GM18511 (cell line): ENCODE data around the gene IGFBPL1.

Experiments
- ATAC-seq: cut with Tn5 transposase; IDR thresholded peaks from one replicate; pipeline ENCODE4 v1.9.1; 2021; ENCODE audit warnings: mild to moderate bottlenecking, moderate library complexity; ENCODE audit not compliant: unreplicated experiment

Gene IGFBPL1

GRCh38 chr9:38423973-38424843 is at the start of gene IGFBPL1:
TSS of gene IGFBPL1 (minus strand) at chr9:38424454. CDS start at chr9:38424424, 30 bp downstream.
- peak; percentile 62 for ATAC-seq

DNA sequence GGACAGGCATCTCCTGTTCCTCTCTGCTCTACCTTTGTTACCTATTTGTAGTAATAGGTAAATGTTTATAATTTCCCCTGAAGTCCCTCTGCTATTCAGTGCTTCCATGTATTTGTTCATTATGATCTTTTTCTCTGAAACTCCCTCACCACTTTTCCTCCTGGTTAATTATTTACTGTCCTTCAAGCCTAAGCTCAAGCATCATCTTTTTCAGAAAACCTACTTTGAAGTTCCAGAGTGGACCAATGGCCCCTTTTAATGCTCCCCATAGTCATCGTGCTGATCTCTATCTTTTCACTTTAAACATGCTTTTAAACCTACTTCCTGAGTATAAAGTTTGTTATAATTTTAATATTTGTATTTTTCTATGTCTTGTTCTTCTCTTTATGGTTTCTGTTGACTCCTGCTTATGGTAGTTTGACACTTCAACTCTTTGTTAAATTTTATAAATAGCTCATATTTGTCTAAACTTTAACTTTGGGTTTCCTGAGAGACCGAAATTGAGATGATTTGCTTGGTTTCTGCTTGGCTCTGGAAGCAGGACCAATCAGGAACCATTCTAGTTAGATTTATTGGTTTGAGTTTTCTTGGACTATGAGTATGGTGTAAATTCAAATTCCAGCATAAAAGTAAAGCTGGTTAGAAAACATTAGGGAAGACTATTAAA is 48.5 kb upstream of the IGFBPL1 start:
- ATAC-seq = peak; percentile 74

GRCh38 chr9:38467404-38467803 is 43.1 kb upstream of the IGFBPL1 start:
- ATAC-seq = peak; percentile 51

DNA sequence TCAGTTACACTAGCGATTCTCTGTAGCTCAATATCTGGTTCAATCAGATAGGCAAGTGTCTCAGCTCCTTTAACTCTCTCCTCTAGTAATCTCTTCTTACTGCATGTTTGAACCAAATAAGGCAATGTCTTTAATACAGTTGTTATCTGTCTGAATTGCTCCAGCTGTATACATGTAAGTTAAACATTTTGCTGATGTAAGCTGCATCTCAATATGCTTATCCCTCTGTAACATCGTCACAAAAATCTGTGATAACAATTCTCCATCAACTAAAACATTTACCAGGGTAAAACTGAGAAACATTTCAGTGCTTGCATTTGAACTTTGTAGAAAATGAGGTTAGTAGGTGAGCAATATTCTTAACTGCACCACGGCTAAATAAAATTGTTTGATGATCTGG is 29.6 kb upstream of the IGFBPL1 start:
- no peak for ATAC-seq

DNA sequence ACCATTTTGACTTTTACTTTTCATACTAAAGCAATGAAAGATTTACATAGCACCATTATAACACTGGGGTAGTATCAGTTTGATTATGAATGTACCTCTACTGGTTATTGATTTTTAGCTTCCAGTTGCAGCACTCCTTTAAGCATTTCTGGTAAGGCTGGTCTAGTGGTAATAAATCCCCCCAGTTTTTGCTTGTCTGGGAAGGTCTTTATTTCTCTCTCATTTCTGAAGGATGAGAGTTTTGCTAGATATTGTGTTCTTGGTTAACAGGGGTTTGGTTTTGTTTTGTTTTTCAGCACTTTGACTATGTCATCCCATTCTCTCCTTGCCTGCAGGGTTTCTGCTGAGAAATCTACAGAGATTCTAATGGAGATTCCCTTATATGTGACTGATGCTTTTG is 26.9 kb upstream of the IGFBPL1 start:
- ATAC-seq = no peak

DNA sequence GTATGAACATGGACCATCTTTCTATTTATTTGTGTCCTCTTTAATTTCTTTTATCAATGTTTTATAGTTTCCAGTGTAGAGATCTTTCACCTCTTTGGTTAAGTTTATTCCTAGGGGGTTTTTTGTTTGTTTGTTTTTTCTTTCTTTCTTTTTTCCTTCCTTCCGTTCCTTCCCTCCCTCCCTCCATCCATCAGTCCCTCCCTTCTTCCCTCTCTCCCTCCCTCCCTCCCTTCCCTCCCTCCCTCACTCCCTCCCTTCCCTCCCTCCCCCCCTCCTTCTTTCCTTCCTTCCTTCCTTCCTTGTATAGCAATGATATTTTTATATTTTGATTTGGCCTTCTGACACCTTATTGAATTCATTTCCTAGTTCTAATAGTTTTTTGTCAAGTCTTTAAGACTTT is 23.4 kb upstream of the IGFBPL1 start:
- ATAC-seq = no peak

DNA sequence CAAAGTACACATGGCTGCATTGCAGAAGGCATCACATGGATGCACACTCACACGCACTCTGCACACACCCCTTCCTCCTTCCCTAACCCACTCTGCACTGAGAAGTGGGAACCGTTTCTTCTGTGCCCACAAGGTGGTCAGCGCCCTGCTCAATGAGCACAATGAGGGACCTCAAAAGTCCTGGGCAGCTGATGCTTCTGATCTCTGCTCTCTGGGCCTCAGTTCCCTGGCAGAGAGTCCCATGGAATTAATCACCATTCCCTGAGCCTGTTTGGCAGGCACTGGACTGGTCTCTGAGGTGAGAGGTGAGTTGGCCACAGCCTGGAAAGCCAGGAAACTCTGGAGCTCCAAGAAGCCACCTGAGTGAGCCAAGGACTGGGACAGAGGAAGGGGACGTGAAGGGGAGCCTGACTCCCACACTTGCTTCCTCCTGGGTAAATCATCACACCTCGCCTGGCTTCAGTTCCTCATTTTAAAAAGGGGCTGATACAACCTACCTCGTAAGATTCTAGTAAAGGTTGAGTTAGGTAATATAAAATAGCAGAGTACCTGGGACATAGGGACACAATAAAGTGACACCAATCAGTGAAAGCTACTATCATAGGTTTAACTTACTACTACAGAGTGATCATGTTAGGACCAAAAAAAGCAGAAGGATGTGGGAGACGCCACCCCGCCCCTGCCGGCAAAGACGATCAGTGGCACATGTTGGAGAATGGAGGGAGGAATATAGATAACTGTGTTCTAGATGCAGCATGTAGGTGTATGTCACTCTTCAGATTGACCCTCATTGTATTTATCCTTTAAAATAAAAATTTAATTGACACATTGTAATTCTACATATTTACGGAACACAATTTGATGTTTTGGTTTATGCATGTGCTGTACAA is 21.1 kb upstream of the IGFBPL1 start:
- peak; percentile 97 for ATAC-seq

GRCh38 chr9:38443597-38443996 is 19.3 kb upstream of the IGFBPL1 start:
- ATAC-seq = no peak

- ATAC-seq = no peak
Observed at GRCh38 chr9:38443181-38443580, 18.9 kb upstream of the IGFBPL1 start.

- ATAC-seq = no peak
Observed at GRCh38 chr9:38442473-38443096, 18.3 kb upstream of the IGFBPL1 start.

DNA sequence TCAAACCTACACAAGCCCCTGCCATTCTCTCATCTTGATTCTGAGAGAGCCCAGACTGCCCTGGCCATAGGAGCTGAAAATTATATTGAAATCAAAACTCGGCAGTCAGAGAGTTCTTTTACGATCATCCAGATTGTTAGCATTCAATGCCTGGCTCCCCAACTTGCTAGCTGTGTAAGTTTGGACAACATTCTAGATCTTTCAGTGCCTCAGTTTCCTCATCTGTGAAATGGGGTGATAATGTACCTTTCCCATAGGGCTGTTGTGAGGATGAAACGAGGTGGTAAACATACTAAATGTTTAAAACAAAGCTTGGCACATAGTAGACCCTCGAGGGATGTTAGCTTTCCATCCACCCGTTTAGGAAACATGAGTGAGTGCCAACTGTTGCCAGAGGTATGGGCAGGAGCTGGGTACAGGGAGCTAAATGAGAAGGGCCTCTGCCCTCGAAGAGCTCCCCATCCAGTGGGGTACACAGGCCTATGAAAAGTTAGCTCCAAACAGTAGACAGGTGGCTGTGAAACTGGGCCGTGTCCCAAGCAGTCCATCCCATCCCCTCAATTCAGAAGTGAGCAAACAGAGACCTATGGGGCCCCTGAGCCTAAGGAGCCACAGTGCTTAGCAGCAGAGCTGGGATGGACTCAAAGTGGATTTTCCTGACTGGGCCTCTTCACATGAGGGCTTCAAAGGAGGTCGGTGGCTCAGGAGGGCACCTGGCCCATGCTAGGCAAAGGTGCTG is 17.3 kb upstream of the IGFBPL1 start:
- ATAC-seq = no peak

GRCh38 chr9:38440516-38440915 is 16.3 kb upstream of the IGFBPL1 start:
- no peak for ATAC-seq

DNA sequence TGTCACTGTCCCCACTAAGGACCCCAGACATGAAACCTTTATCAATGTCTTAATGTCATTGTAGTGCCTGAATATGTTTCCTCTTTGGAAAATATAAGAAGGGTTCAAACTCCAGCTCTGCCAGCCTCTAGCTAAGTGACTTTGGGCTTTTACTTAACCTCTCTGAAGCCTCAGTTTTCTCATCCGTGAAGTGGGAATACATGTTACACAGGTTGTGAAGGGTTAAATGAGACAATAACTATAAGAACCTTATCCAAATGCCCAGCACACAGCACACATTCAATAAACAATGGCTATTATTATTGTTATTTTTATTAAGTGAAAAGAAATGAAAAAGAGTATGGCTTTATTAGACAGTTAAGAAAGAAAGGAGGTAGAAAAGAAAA is 15.7 kb upstream of the IGFBPL1 start:
- ATAC-seq = no peak

DNA sequence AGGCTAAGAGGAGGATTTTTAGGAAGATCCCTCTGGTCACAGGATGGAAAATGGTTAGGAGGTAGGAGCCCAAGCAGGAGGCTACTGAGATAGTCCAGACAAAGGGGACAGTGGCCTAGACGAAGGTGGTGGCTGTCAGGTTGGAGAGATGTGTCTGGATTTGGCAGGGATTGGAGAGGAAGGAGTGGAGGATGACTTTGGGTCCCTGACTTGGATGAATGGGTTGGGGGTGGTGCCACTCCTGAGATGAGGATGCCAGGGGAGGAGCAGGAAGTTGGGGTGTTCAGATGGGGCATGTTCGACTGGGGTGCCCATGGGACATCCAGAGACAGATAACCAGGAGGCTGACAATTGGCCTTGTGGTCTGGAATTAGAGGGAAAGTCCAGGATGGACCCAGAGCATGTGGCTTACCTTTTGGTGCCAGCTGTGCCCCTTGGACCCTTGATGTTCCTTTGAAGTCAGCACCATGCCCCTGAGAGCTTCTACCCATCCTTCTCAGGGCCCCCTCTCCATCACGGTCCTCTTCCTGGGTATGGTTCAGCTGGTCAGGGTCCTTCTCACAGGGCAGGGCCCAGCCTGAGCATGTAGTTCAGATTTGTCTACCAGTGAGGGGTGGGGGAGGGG is 15.1 kb upstream of the IGFBPL1 start:
- ATAC-seq = no peak

- peak; percentile 55 for ATAC-seq
Observed at GRCh38 chr9:38437193-38437823, 13.1 kb upstream of the IGFBPL1 start.

DNA sequence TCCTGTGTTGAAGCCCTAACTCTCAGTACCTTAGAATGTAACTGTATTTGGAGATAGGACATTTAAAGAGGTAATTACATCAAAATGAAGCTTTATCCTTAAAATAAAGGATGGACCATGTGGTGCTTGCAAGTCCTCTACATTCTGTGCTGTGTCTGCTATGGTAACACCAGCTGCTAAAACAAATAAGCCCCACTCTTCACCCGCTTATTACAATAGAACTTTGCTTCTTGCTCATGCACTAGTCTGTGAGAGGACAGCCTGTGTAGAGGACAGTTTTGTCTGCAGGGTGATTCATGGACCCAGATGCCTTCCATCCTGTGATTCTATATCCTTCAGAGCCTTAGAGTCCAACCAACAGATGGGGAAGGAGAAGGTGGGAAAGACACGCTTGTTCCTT is 12.5 kb upstream of the IGFBPL1 start:
- no peak for ATAC-seq

- ATAC-seq = no peak
Observed at GRCh38 chr9:38435521-38435920, 11.3 kb upstream of the IGFBPL1 start.

DNA sequence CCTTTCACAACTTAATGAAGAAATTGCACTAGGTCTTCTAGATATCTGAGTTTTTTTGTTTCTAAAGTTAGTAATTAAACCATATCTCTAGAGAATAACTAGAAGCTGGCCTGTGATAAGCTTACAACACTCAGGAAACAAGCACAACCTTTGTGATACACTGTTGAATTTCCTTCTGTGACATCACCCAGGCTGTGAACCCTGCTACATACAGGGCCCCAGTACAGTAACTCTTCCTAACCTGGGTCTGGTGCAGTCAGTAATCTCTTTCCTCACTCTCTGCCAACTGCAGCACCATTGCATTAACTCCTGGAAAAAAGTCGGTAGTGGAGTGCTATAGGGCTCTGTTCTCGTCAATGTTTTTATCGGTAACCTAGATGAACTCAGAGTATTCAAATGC is 10.6 kb upstream of the IGFBPL1 start:
- ATAC-seq = no peak

- ATAC-seq = no peak
Observed at GRCh38 chr9:38434365-38434764, 10.1 kb upstream of the IGFBPL1 start.
